B cell (primary cell): ENCODE data around the gene TMOD2. TPM values are rescaled to one million over a fixed set of nuclear protein-coding genes. Genes with fewer than 3 reads are reported as not detected.

ENCODE experiments used
- ATAC-seq: fragments of 200-7000 bp; cut with Tn5 transposase; one replicate; pipeline ENCODE4 v1.10.0; 2021; ENCODE audit warnings: low read depth, mild to moderate bottlenecking, moderate number of reproducible peaks, moderate library complexity
- CTCF ChIA-PET: fragments of 350-600 bp; sonication (Branson Sonifier 250); formaldehyde crosslinking; loops from one replicate; lab custom pipeline; 2021; ENCODE audit warnings: antibody characterized with exemption, inconsistent platforms; lab: Charles Lee
- POLR2A ChIA-PET: fragments of 350-600 bp; sonication (Branson Sonifier 250); formaldehyde crosslinking; loops from one replicate; lab custom pipeline; 2021; ENCODE audit warnings: antibody characterized with exemption; lab: Charles Lee
- DNase-seq: peaks from one replicate; pipeline ENCODE4 v3.0.0; 2013
- H2AFZ ChIP-seq: 2 replicates; pipeline ENCODE4 v1.6.1; 2012; ENCODE audit warnings: mild to moderate bottlenecking, low read depth, low read length; ENCODE audit not compliant: insufficient read depth, poor library complexity, severe bottlenecking
- H3K27ac ChIP-seq, 2 donors: 1 replicate in 1 of 2; 2 replicates in 1 of 2; pipeline ENCODE4 v1.5.1; 2012 to 2013; ENCODE audit warnings: low read length in 2 of 2, mild to moderate bottlenecking in 2 of 2, moderate library complexity in 1 of 2
- H3K27me3 ChIP-seq, 4 experiments: fragments of 200-600 bp in 1 of 4; sonication (generic) in 1 of 4; replicated peaks in 1 of 4; 1 replicate in 2 of 4; 2 replicates in 2 of 4; pipeline versions ENCODE4 v1.6.1 to v1.7.0; 2013 to 2016; ENCODE audit warnings: low read length in 3 of 4, mild to moderate bottlenecking in 2 of 4, mixed read lengths in 1 of 4, moderate library complexity in 1 of 4; ENCODE audit not compliant: insufficient read depth in 4 of 4, control insufficient read depth in 3 of 4; ENCODE audit errors: control extremely low read depth in 1 of 4
- H3K36me3 ChIP-seq, 2 experiments: replicated peaks in 1 of 2; 1 replicate in 1 of 2; 2 replicates in 1 of 2; pipeline versions ENCODE4 v1.6.1 to v1.7.1; 2013; ENCODE audit warnings: low read length in 1 of 2; ENCODE audit not compliant: insufficient read depth in 2 of 2, control insufficient read depth in 1 of 2; ENCODE audit errors: control extremely low read depth in 1 of 2, extremely low read depth in 1 of 2
- H3K4me1 ChIP-seq, 2 donors: fragments of 200-600 bp in 1 of 2; sonication (generic) in 1 of 2; 1 replicate in 1 of 2; 2 replicates in 1 of 2; pipeline versions ENCODE4 v1.5.1 to v1.6.1; 2013 to 2017; ENCODE audit warnings: low read length in 2 of 2; ENCODE audit not compliant: control insufficient read depth in 2 of 2, insufficient read depth in 2 of 2
- H3K4me2 ChIP-seq: replicated peaks from 2 replicates; pipeline ENCODE3; 2012; ENCODE audit warnings: mild to moderate bottlenecking, low read depth, low read length; ENCODE audit not compliant: poor library complexity, severe bottlenecking
- H3K4me3 ChIP-seq, 5 experiments: fragments of 200-600 bp in 1 of 5; sonication (generic) in 1 of 5; 1 replicate in 3 of 5; 2 replicates in 2 of 5; pipeline versions ENCODE4 v1.5.1 to v1.7.0; 2011 to 2016; ENCODE audit warnings: low read length in 4 of 5, mild to moderate bottlenecking in 4 of 5, low read depth in 2 of 5, control low read depth in 1 of 5, moderate library complexity in 1 of 5; ENCODE audit not compliant: insufficient read depth in 1 of 5; ENCODE audit errors: control extremely low read depth in 1 of 5, extremely low read depth in 1 of 5
- H3K79me2 ChIP-seq: fragments of 200-600 bp; sonication (generic); one replicate; pipeline ENCODE4 v1.6.0; 2016; ENCODE audit warnings: low read length; ENCODE audit not compliant: control insufficient read depth, insufficient read depth
- H3K9ac ChIP-seq: fragments of 200-600 bp; sonication (generic); 2 replicates; pipeline ENCODE4 v1.6.1; 2017; ENCODE audit warnings: mild to moderate bottlenecking, low read length, moderate library complexity
- H3K9me3 ChIP-seq, 3 donors: one replicate each; pipeline versions ENCODE4 v1.6.1 to v1.7.1; 2013; ENCODE audit warnings: low read length in 2 of 3; ENCODE audit not compliant: control insufficient read depth in 2 of 3, insufficient read depth in 1 of 3; ENCODE audit errors: control extremely low read depth in 1 of 3
- H4K20me1 ChIP-seq: 2 replicates; pipeline ENCODE4 v1.6.0; 2012; ENCODE audit warnings: mild to moderate bottlenecking, low read length; ENCODE audit not compliant: insufficient read depth, control insufficient read depth, poor library complexity, severe bottlenecking
- H3K27ac Mint-ChIP-seq: one replicate; pipeline ENCODE4 v1.8.0; 2021; ENCODE audit warnings: mixed read lengths
- H3K27me3 Mint-ChIP-seq: one replicate; pipeline ENCODE4 v1.8.0; 2021; ENCODE audit warnings: mixed read lengths
- H3K4me1 Mint-ChIP-seq: one replicate; pipeline ENCODE4 v1.8.0; 2021; ENCODE audit warnings: mixed read lengths
- H3K4me3 Mint-ChIP-seq: one replicate; pipeline ENCODE4 v1.8.0; 2021; ENCODE audit warnings: mixed read lengths
- H3K9me3 Mint-ChIP-seq: one replicate; pipeline ENCODE4 v1.8.0; 2022; ENCODE audit warnings: mixed read lengths; ENCODE audit not compliant: insufficient read depth
- CTCF ChIP-seq: fragments of 200-600 bp; IDR thresholded peaks from one replicate; pipeline ENCODE4 v1.8.0; 2022; ENCODE audit warnings: antibody characterized with exemption, mild to moderate bottlenecking
- EZH2 ChIP-seq: IDR thresholded peaks from 2 replicates; pipeline ENCODE4 v1.6.1; 2012; ENCODE audit warnings: borderline replicate concordance, low read depth, mild to moderate bottlenecking, moderate library complexity, low read length; ENCODE audit not compliant: insufficient read depth, poor library complexity, severe bottlenecking
- WGBS: methylation state at CpG from one replicate; pipeline ENCODE4 v1.1.5; 2013; ENCODE audit warnings: missing lambda C conversion rate; ENCODE audit not compliant: insufficient coverage; 5-methylcytosine and 5-hydroxymethylcytosine counted together
- intact Hi-C: fragments of 100-400 bp; cut with micrococcal nuclease; formaldehyde crosslinking; loops from one replicate; pipeline ENCODE4 v1.10.0; 2022
- polyA plus RNA-seq: library from polyadenylated mRNA; depleted of rRNA; stranded (reverse); fragments of >200 nt; gene quantifications from 2 replicates; pipeline ENCODE4 v1.2.3, GENCODE V29; 2012
- total RNA-seq, 2 donors: library from RNA; stranded (reverse); fragments of 120-200 nt in 1 of 2; gene quantifications; 1 replicate in 1 of 2; 2 replicates in 1 of 2; pipeline versions ENCODE4 v1.2.3 to v1.2.4, GENCODE V29; 2013 to 2022

Gene TMOD2
- total and polyA plus RNA-seq, 2 donors (not counting 1 experiment from before 2014, with no cell fraction given), result 5.7 to 25.9 TPM

- Histone ChIP-seq H3K9ac (no peak overlapping the region), H2AFZ (no peak overlapping the region), H3K27ac (no peak overlapping the region), H4K20me1 (no peaks in the 10 kb centered on the region), H3K4me3 (no peak overlapping the region), H3K4me1 (no peaks in the 10 kb centered on the region), H3K27me3 (no peaks in the 10 kb centered on the region), H3K79me2 (no peaks in the 10 kb centered on the region), H3K4me2 (no peak overlapping the region), H3K36me3 (no peaks in the 10 kb centered on the region), H3K9me3 (no peaks in the 10 kb centered on the region)
- WGBS, result 100% methylated on average over 2 of the region's 3 CpGs
- H3K27me3 Mint-ChIP-seq, result no peaks in the 10 kb centered on the region
- POLR2A ChIA-PET, result no interaction called here
- intact Hi-C loops, result no loop called here
- no peak for DNase-seq
- CTCF ChIA-PET, result no interaction called here
- H3K27ac Mint-ChIP-seq, result no peak overlapping the region
- no peaks in the 10 kb centered on the region for H3K4me1 Mint-ChIP-seq
- TF ChIP-seq CTCF, result no peak
- no peak for TF ChIP-seq EZH2
- H3K9me3 Mint-ChIP-seq, result no peaks in the 10 kb centered on the region
- no peak overlapping the region for H3K4me3 Mint-ChIP-seq
- ATAC-seq, result no peak
These were observed 63.2 kb downstream of the TMOD2 start for GRCh38 chr15:51814606-51815005.

- Histone ChIP-seq H3K4me2 (no peak overlapping the region), H3K9ac (no peak overlapping the region), H3K27ac (no peak overlapping the region), H3K4me3 (no peak overlapping the region), H2AFZ (no peak overlapping the region), H3K36me3 (no peaks in the 10 kb centered on the region), H3K9me3 (peaks cover 0 to 8% (median 4%) of the 10 kb centered on the region in 3 donors), H4K20me1 (no peaks in the 10 kb centered on the region), H3K4me1 (no peaks in the 10 kb centered on the region), H3K27me3 (no peaks in the 10 kb centered on the region), H3K79me2 (no peaks in the 10 kb centered on the region)
- Mint-ChIP-seq H3K27me3 (no peaks in the 10 kb centered on the region), H3K27ac (no peak overlapping the region), H3K4me3 (no peak overlapping the region), H3K4me1 (no peaks in the 10 kb centered on the region), H3K9me3 (peaks cover 8% of the 10 kb centered on the region)
- no peak for TF ChIP-seq EZH2
- POLR2A ChIA-PET, result no interaction called here
- intact Hi-C loops, result no loop called here
- CTCF ChIA-PET, result no interaction called here
- ATAC-seq, result no peak
- DNase-seq, result no peak
These were observed 65.2 kb downstream of the TMOD2 start for GRCh38 chr15:51816611-51817010.
